ENCODE measurements around the gene CETN3. TPM values are rescaled to one million over a fixed set of nuclear protein-coding genes. Genes with fewer than 3 reads are reported as not detected.

CETN3 gene
- 10 to 100 TPM in 2 of 4 donors, 1 to 10 TPM in 2; 6.3 to 12.4 (median 8.6) TPM for total RNA-seq

DNA sequence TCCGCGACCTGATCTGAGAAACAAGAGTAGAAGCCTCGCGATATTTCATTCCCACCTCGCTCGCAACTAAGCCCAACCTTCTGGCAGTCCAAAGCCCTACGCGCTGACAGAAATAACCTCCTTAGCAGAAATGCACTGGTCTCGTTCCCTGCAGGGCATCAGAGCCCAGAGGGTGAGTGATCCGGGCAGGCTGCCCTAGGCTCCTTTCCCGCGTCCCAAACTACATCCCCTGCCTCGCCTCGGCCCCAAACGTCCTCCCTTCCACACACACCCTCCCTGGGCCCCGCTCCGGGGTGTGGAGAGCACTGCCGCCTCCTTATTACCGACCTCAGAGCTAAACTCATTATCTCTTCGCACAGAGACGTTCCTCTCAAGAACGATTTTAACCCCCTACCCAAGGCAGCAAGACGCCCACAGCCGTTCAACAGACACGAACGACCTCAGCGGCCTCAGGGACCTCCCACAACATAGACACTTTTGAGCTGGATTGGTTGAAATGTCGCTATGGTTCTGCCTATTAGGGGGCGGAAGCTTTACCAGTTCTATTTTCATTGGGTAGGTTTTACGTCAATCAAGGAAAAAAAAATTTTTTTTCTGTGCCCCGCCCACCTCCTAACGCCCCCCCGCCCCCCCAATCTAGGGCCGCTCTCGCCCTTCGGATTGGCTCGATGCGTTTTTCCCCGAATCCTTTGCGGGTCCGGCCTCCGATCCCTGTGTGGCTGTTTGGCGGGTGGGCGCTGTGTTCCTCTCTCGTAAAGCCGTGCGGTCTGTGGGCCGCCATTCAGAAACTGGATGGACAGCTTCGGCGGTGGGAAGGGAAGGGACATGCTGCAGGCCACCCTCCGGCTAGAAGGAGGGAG lies at the start of gene CETN3:
TSS of gene CETN3 (minus strand) at position 439 of the 860 bp plus-strand sequence. CDS start at position 344, 95 bp downstream.
- H3K4me3 ChIP-seq (ENCODE audit: low read depth, poor library complexity, severe bottlenecking) = peak within 1 kb of the TSS; percentile 92
- WGBS, 2 donors = 1 to 3% methylated on average over 51 of the region's 51 CpGs
- TF ChIP-seq POLR2A (IDR thresholded peaks at IDR 0.05) = peak in 1 of 2 donors; percentile 32
- TF ChIP-seq, protein P1, sequence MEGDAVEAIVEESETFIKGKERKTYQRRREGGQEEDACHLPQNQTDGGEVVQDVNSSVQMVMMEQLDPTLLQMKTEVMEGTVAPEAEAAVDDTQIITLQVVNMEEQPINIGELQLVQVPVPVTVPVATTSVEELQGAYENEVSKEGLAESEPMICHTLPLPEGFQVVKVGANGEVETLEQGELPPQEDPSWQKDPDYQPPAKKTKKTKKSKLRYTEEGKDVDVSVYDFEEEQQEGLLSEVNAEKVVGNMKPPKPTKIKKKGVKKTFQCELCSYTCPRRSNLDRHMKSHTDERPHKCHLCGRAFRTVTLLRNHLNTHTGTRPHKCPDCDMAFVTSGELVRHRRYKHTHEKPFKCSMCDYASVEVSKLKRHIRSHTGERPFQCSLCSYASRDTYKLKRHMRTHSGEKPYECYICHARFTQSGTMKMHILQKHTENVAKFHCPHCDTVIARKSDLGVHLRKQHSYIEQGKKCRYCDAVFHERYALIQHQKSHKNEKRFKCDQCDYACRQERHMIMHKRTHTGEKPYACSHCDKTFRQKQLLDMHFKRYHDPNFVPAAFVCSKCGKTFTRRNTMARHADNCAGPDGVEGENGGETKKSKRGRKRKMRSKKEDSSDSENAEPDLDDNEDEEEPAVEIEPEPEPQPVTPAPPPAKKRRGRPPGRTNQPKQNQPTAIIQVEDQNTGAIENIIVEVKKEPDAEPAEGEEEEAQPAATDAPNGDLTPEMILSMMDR (IDR thresholded peaks at IDR 0.05) = no peak
- peak; percentile 92 to 98 for DNase-seq (ENCODE audit: low spot score in 2 of 2)
- intact Hi-C loops (cut with DNase I; ENCODE audit: low total_unique reads) = no loop called here

- TF ChIP-seq POLR2A (IDR thresholded peaks at IDR 0.05) = no peak
- TF ChIP-seq, protein P1 (IDR thresholded peaks at IDR 0.05) = no peak
- intact Hi-C loops (cut with DNase I; ENCODE audit: low total_unique reads) = no loop called here
These were observed 37.4 kb upstream of the CETN3 start for GRCh38 chr5:90446961-90447360.

GRCh38 chr5:90440644-90441043 lies 31.1 kb upstream of the CETN3 start:
- WGBS, 2 donors = 46 to 51% methylated on average over 2 of the region's 2 CpGs

More at GRCh38 chr5:90446961-90447360, 37.4 kb upstream of the CETN3 start:
- no peak for DNase-seq (ENCODE audit: low spot score in 2 of 2)
- H3K4me3 ChIP-seq (ENCODE audit: low read depth, poor library complexity, severe bottlenecking) = no peak overlapping the region

GRCh38 chr5:90438100-90438499 lies 28.5 kb upstream of the CETN3 start:
- DNase-seq (ENCODE audit: low spot score in 2 of 2) = no peak
- H3K4me3 ChIP-seq (ENCODE audit: low read depth, poor library complexity, severe bottlenecking) = no peak overlapping the region
- intact Hi-C loops (cut with DNase I; ENCODE audit: low total_unique reads) = loop anchor here (10.0 kb wide), 1 partner anchor 97 kb away; no protein-coding TSS in a partner anchor
- TF ChIP-seq, protein P1 (IDR thresholded peaks at IDR 0.05) = no peak
- TF ChIP-seq POLR2A (IDR thresholded peaks at IDR 0.05) = no peak
- WGBS, 2 donors = 34 to 44% methylated on average over 1 of the region's 1 CpG

More at GRCh38 chr5:90440644-90441043, 31.1 kb upstream of the CETN3 start:
- no peak for DNase-seq (ENCODE audit: low spot score in 2 of 2)
- no peak for TF ChIP-seq POLR2A (IDR thresholded peaks at IDR 0.05)
- TF ChIP-seq, protein P1 (IDR thresholded peaks at IDR 0.05) = no peak
- intact Hi-C loops (cut with DNase I; ENCODE audit: low total_unique reads) = no loop called here
- no peak overlapping the region for H3K4me3 ChIP-seq (ENCODE audit: low read depth, poor library complexity, severe bottlenecking)

DNA sequence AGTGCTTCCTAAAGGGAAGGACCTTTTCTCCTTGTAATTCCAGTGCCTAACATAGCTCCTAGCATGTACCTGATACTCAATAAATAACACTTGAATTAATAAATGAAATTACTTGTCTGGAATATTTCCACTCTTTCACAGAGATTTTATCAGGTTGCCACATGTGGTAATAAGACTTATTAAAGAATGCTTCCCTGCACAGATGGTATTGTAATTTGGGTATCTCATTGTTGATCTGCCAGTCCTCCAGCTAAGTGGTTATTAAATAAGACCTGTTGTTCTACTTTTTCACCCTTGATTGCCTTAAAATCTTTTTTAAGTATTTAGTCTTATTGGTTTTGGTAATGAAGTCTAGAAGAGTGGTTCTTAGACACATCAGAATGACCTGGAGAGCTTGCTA lies 28.1 kb upstream of the CETN3 start:
- intact Hi-C loops (cut with DNase I; ENCODE audit: low total_unique reads) = loop anchor here (10.0 kb wide), 1 partner anchor 97 kb away; no protein-coding TSS in a partner anchor
- TF ChIP-seq POLR2A (IDR thresholded peaks at IDR 0.05) = no peak
- TF ChIP-seq, protein P1 (IDR thresholded peaks at IDR 0.05) = no peak
- DNase-seq (ENCODE audit: low spot score in 2 of 2) = no peak
- H3K4me3 ChIP-seq (ENCODE audit: low read depth, poor library complexity, severe bottlenecking) = no peak overlapping the region

Data from lower leg skin (tissue), 4 donors.